ENCODE results near the gene BTRC. TPM values are rescaled to one million over a fixed set of nuclear protein-coding genes. Genes with fewer than 3 reads are reported as not detected.

The BTRC gene
- total and polyA plus RNA-seq, 4 donors, result 3.1 to 16.4 (median 9.3) TPM

DNA sequence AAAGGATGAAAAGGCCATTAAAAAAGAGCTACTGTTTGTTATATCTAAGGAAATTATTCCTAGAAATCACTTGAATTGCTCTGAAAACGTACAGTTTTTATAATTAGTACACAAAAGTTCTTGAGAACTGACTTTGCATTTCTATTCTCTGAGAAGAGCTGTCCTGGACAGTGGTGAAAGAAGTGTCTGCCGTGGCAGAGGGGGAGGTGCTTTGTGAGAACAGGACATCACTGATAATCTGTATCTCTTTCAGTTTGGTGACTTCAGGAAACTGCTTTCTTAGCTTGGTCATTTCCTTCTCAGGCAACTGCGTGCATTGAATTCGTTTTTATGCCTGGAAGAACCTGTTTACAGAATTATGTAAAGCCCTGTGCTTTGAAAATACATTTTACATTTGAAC lies 182.0 kb downstream of the BTRC start:
- 24 to 45% methylated on average over 4 of the region's 4 CpGs for WGBS, 2 donors

GRCh38 chr10:101536800-101537199 lies 182.8 kb downstream of the BTRC start:
- DNase-seq (no peak), ATAC-seq (ENCODE audit: insufficient read depth, low FRiP score) (no peak)
- H3K27ac ChIP-seq (ENCODE audit: low read depth in 1 of 2, low read length in 1 of 2), result no peak overlapping the region
- no peak for TF ChIP-seq CTCF (IDR thresholded peaks at IDR 0.05; ENCODE audit: control extremely low read depth, extremely low read depth)
- H3K4me3 ChIP-seq, result no peak overlapping the region
- no peaks in the 10 kb centered on the region for H3K4me1 ChIP-seq (ENCODE audit: control insufficient read depth in 5 of 5, insufficient read depth in 5 of 5, low read length in 5 of 5)
- no peaks in the 10 kb centered on the region for H3K27me3 ChIP-seq (ENCODE audit: control insufficient read depth in 3 of 3, insufficient read depth in 3 of 3, low read length in 2 of 3)
- no peaks in the 10 kb centered on the region for H3K9me3 ChIP-seq (ENCODE audit: control insufficient read depth in 4 of 4, insufficient read depth in 3 of 4, low read length in 3 of 4)
- peaks cover 4 to 32% (median 13%) of the 10 kb centered on the region in 4 donors for H3K36me3 ChIP-seq (ENCODE audit: control insufficient read depth in 4 of 4, insufficient read depth in 4 of 4, low read length in 4 of 4)
- no peak overlapping the region for H3K9ac ChIP-seq (ENCODE audit: insufficient read depth in 1 of 2, low read length in 2 of 2)

More for the DNA sequence above, 182.0 kb downstream of the BTRC start:
- Histone ChIP-seq H3K4me1 (ENCODE audit: control insufficient read depth in 5 of 5, insufficient read depth in 5 of 5, low read length in 5 of 5) (no peaks in the 10 kb centered on the region), H3K9me3 (ENCODE audit: control insufficient read depth in 4 of 4, insufficient read depth in 3 of 4, low read length in 3 of 4) (no peaks in the 10 kb centered on the region), H3K36me3 (ENCODE audit: control insufficient read depth in 4 of 4, insufficient read depth in 4 of 4, low read length in 4 of 4) (peaks cover 4 to 32% (median 13%) of the 10 kb centered on the region in 4 donors), H3K27ac (ENCODE audit: low read depth in 1 of 2, low read length in 1 of 2) (no peak overlapping the region), H3K4me3 (no peak overlapping the region), H3K9ac (ENCODE audit: insufficient read depth in 1 of 2, low read length in 2 of 2) (no peak overlapping the region), H3K27me3 (ENCODE audit: control insufficient read depth in 3 of 3, insufficient read depth in 3 of 3, low read length in 2 of 3) (no peaks in the 10 kb centered on the region)
- peak in 1 of 3 donors; percentile 11 for DNase-seq
- ATAC-seq (ENCODE audit: insufficient read depth, low FRiP score), result no peak
- TF ChIP-seq CTCF (IDR thresholded peaks at IDR 0.05; ENCODE audit: control extremely low read depth, extremely low read depth), result no peak

DNA sequence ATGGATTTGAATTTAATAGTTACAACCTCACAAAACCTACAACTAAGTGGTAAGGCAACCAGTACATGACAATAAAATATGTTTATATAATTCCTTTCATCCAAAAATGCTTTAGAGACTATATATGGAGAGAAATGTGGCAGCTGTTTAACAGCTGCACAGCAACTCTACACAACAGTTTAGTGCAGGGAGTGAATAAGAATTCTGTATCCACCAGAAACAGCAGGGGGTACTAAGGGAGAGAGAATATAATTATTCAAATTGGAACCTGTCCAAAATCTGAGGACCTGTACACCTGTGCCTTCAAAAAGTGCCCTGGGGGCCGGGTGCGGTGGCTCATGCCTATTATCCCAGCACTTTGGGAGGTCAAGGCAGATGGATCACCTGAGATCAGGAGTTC lies 184.5 kb downstream of the BTRC start:
- peaks cover 0 to 1% (median 0%) of the 10 kb centered on the region in 5 donors for H3K4me1 ChIP-seq (ENCODE audit: control insufficient read depth in 5 of 5, insufficient read depth in 5 of 5, low read length in 5 of 5)
- 94 to 96% methylated on average over 2 of the region's 2 CpGs for WGBS, 2 donors
- H3K9ac ChIP-seq (ENCODE audit: insufficient read depth in 1 of 2, low read length in 2 of 2), result no peak overlapping the region
- no peak overlapping the region for H3K27ac ChIP-seq (ENCODE audit: low read depth in 1 of 2, low read length in 1 of 2)
- ATAC-seq (ENCODE audit: insufficient read depth, low FRiP score) (no peak), DNase-seq (no peak)
- peaks cover 3 to 20% (median 9%) of the 10 kb centered on the region in 4 donors for H3K36me3 ChIP-seq (ENCODE audit: control insufficient read depth in 4 of 4, insufficient read depth in 4 of 4, low read length in 4 of 4)
- no peak overlapping the region for H3K4me3 ChIP-seq
- TF ChIP-seq CTCF (IDR thresholded peaks at IDR 0.05; ENCODE audit: control extremely low read depth, extremely low read depth), result no peak
- no peaks in the 10 kb centered on the region for H3K9me3 ChIP-seq (ENCODE audit: control insufficient read depth in 4 of 4, insufficient read depth in 3 of 4, low read length in 3 of 4)
- H3K27me3 ChIP-seq (ENCODE audit: control insufficient read depth in 3 of 3, insufficient read depth in 3 of 3, low read length in 2 of 3), result no peaks in the 10 kb centered on the region

- DNase-seq, result no peak
- no peak overlapping the region for H3K27ac ChIP-seq (ENCODE audit: low read depth in 1 of 2, low read length in 1 of 2)
- no peak overlapping the region for H3K4me3 ChIP-seq
- peaks cover 0 to 2% (median 0%) of the 10 kb centered on the region in 5 donors for H3K4me1 ChIP-seq (ENCODE audit: control insufficient read depth in 5 of 5, insufficient read depth in 5 of 5, low read length in 5 of 5)
- peaks cover 0 to 5% (median 2%) of the 10 kb centered on the region in 4 donors for H3K36me3 ChIP-seq (ENCODE audit: control insufficient read depth in 4 of 4, insufficient read depth in 4 of 4, low read length in 4 of 4)
- H3K27me3 ChIP-seq (ENCODE audit: control insufficient read depth in 3 of 3, insufficient read depth in 3 of 3, low read length in 2 of 3), result no peaks in the 10 kb centered on the region
- no peak overlapping the region for H3K9ac ChIP-seq (ENCODE audit: insufficient read depth in 1 of 2, low read length in 2 of 2)
- H3K9me3 ChIP-seq (ENCODE audit: control insufficient read depth in 4 of 4, insufficient read depth in 3 of 4, low read length in 3 of 4), result no peaks in the 10 kb centered on the region
- no peak for TF ChIP-seq CTCF (IDR thresholded peaks at IDR 0.05; ENCODE audit: control extremely low read depth, extremely low read depth)
- ATAC-seq (ENCODE audit: insufficient read depth, low FRiP score), result no peak
Measured at GRCh38 chr10:101545898-101546297, 191.9 kb downstream of the BTRC start.

Data from lung (tissue), 12 donors.